ENCODE data around the gene SLC47A1. TPM values are rescaled to one million over a fixed set of nuclear protein-coding genes. Genes with fewer than 3 reads are reported as not detected.

Gene SLC47A1
- total and polyA plus RNA-seq, 2 donors (not counting 1 experiment from before 2014, with no cell fraction given): not detected

DNA sequence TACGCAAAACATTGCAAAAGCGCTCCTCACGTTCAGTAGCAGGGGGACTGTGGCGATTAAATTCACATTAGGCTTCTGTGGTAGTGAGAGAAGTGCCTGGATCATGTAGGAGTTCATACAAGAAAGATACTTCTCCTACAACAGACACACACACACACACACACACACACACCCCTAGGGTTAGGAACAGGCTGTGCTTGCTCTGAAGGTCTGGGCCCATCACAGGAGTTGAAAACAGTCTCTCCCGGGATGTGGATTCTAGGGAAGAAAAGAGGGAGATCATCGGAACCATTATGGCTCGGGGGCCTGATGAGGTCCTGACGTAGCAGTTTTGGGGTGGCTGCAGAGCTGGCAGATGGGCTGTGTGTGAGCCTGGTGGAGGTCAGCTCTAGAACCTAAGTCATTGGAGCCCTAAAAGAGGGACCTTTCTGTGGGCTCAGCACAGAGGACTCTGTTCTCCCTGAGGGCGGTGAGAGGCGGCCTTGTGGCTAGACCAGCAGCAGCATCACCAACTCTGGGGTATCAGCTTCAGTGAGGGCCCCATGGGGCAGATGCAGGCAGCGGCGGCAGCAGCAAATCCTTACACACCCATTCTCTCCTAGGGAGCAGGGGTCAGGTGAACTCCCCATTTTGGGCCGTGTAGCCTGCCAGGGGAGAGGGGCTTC, 7.2 kb downstream of the SLC47A1 start:
- H3K27me3 Mint-ChIP-seq: peaks cover 17% of the 10 kb centered on the region
- Histone ChIP-seq H2AFZ (ENCODE audit: insufficient read depth, low read depth, low read length, poor library complexity, severe bottlenecking) (no peak overlapping the region), H3K27me3 (replicated peaks in 1 of 4; ENCODE audit: control extremely low read depth in 1 of 4, control insufficient read depth in 3 of 4, insufficient read depth in 4 of 4, low read length in 3 of 4) (peaks cover 0 to 1% (median 0%) of the 10 kb centered on the region in 4 experiments), H3K9ac (ENCODE audit: low read length) (no peak overlapping the region), H3K4me3 (ENCODE audit: control extremely low read depth in 1 of 5, extremely low read depth in 1 of 5, insufficient read depth in 1 of 5, low read depth in 2 of 5, low read length in 4 of 5) (no peak overlapping the region), H4K20me1 (ENCODE audit: control insufficient read depth, insufficient read depth, low read length, poor library complexity, severe bottlenecking) (no peaks in the 10 kb centered on the region), H3K9me3 (ENCODE audit: control extremely low read depth in 1 of 3, control insufficient read depth in 2 of 3, insufficient read depth in 1 of 3, low read length in 2 of 3) (no peaks in the 10 kb centered on the region), H3K79me2 (ENCODE audit: control insufficient read depth, insufficient read depth, low read length) (no peaks in the 10 kb centered on the region), H3K4me1 (ENCODE audit: control insufficient read depth in 2 of 2, insufficient read depth in 2 of 2, low read length in 2 of 2) (no peaks in the 10 kb centered on the region), H3K27ac (ENCODE audit: low read length in 2 of 2) (no peak overlapping the region), H3K4me2 (replicated peaks; ENCODE audit: low read depth, low read length, poor library complexity, severe bottlenecking) (no peak overlapping the region), H3K36me3 (replicated peaks in 1 of 2; ENCODE audit: control extremely low read depth in 1 of 2, control insufficient read depth in 1 of 2, extremely low read depth in 1 of 2, insufficient read depth in 2 of 2, low read length in 1 of 2) (no peaks in the 10 kb centered on the region)
- H3K9me3 Mint-ChIP-seq (ENCODE audit: insufficient read depth): no peaks in the 10 kb centered on the region
- ChIA-PET CTCF (no interaction called here), POLR2A (no interaction called here)
- H3K4me3 Mint-ChIP-seq: no peak overlapping the region
- H3K27ac Mint-ChIP-seq: no peak overlapping the region
- no peaks in the 10 kb centered on the region for H3K4me1 Mint-ChIP-seq
- DNase-seq (no peak), ATAC-seq (ENCODE audit: low read depth) (no peak)
- TF ChIP-seq, protein P1, sequence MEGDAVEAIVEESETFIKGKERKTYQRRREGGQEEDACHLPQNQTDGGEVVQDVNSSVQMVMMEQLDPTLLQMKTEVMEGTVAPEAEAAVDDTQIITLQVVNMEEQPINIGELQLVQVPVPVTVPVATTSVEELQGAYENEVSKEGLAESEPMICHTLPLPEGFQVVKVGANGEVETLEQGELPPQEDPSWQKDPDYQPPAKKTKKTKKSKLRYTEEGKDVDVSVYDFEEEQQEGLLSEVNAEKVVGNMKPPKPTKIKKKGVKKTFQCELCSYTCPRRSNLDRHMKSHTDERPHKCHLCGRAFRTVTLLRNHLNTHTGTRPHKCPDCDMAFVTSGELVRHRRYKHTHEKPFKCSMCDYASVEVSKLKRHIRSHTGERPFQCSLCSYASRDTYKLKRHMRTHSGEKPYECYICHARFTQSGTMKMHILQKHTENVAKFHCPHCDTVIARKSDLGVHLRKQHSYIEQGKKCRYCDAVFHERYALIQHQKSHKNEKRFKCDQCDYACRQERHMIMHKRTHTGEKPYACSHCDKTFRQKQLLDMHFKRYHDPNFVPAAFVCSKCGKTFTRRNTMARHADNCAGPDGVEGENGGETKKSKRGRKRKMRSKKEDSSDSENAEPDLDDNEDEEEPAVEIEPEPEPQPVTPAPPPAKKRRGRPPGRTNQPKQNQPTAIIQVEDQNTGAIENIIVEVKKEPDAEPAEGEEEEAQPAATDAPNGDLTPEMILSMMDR (IDR thresholded peaks at IDR 0.05): no peak
- no peak for TF ChIP-seq EZH2 (IDR thresholded peaks at IDR 0.05; ENCODE audit: borderline replicate concordance, insufficient read depth, low read depth, low read length, poor library complexity, severe bottlenecking)
- WGBS (ENCODE audit: insufficient coverage): 97% methylated on average over 6 of the region's 13 CpGs
- intact Hi-C loops (cut with micrococcal nuclease): no loop called here

- Mint-ChIP-seq H3K27ac (no peak overlapping the region), H3K27me3 (peaks cover 14% of the 10 kb centered on the region), H3K4me1 (peaks cover 3% of the 10 kb centered on the region), H3K9me3 (ENCODE audit: insufficient read depth) (no peaks in the 10 kb centered on the region), H3K4me3 (no peak overlapping the region)
- Histone ChIP-seq H3K36me3 (replicated peaks in 1 of 2; ENCODE audit: control extremely low read depth in 1 of 2, control insufficient read depth in 1 of 2, extremely low read depth in 1 of 2, insufficient read depth in 2 of 2, low read length in 1 of 2) (no peaks in the 10 kb centered on the region), H2AFZ (ENCODE audit: insufficient read depth, low read depth, low read length, poor library complexity, severe bottlenecking) (no peak overlapping the region), H4K20me1 (ENCODE audit: control insufficient read depth, insufficient read depth, low read length, poor library complexity, severe bottlenecking) (no peaks in the 10 kb centered on the region), H3K4me2 (replicated peaks; ENCODE audit: low read depth, low read length, poor library complexity, severe bottlenecking) (no peak overlapping the region), H3K27ac (ENCODE audit: low read length in 2 of 2) (no peak overlapping the region), H3K4me1 (ENCODE audit: control insufficient read depth in 2 of 2, insufficient read depth in 2 of 2, low read length in 2 of 2) (peaks cover 0 to 2% of the 10 kb centered on the region in 2 donors), H3K9me3 (ENCODE audit: control extremely low read depth in 1 of 3, control insufficient read depth in 2 of 3, insufficient read depth in 1 of 3, low read length in 2 of 3) (no peaks in the 10 kb centered on the region), H3K4me3 (ENCODE audit: control extremely low read depth in 1 of 5, extremely low read depth in 1 of 5, insufficient read depth in 1 of 5, low read depth in 2 of 5, low read length in 4 of 5) (no peak overlapping the region), H3K27me3 (replicated peaks in 1 of 4; ENCODE audit: control extremely low read depth in 1 of 4, control insufficient read depth in 3 of 4, insufficient read depth in 4 of 4, low read length in 3 of 4) (no peaks in the 10 kb centered on the region), H3K79me2 (ENCODE audit: control insufficient read depth, insufficient read depth, low read length) (no peaks in the 10 kb centered on the region), H3K9ac (ENCODE audit: low read length) (no peak overlapping the region)
- WGBS (ENCODE audit: insufficient coverage): 66% methylated on average over 2 of the region's 6 CpGs
- DNase-seq (no peak), ATAC-seq (ENCODE audit: low read depth) (no peak)
- ChIA-PET POLR2A (no interaction called here), CTCF (no interaction called here)
- intact Hi-C loops (cut with micrococcal nuclease): no loop called here
- TF ChIP-seq, protein P1 (IDR thresholded peaks at IDR 0.05): no peak
Measured at GRCh38 chr17:19541445-19541844, 7.8 kb downstream of the SLC47A1 start.
